ENCODE results near the gene LRRIQ3. TPM values are rescaled to one million over a fixed set of nuclear protein-coding genes. Genes with fewer than 3 reads are reported as not detected.

The LRRIQ3 gene
- total RNA-seq, 4 donors from 2014 or later = 1.3 to 5.0 (median 2.6) TPM

DNA sequence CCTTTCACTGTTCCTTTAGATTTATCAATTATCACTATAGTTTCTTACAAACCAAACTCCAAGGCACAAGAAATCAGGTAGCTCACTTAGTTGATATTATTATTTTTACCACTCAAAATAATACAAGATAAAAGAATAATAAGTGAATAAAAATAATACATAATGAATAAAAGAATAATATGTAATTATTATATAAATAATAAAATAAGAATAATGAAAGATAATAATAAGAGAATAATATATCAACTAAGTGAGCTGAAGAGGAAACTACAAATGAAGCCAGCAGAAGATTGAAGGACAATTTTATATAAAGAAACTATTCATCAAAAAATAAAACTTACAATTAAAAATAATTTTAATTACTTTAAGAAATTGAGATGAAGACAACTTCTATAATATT is 90.6 kb downstream of the LRRIQ3 start:
- Histone ChIP-seq H3K4me1 (no peaks in the 10 kb centered on the region), H3K9me3 (no peaks in the 10 kb centered on the region), H3K4me3 (replicated peaks in 1 of 3) (no peak overlapping the region), H3K27ac (no peak overlapping the region), H3K36me3 (no peaks in the 10 kb centered on the region), H3K27me3 (no peaks in the 10 kb centered on the region)
- DNase-seq = no peak
- no peak for TF ChIP-seq POLR2A (IDR thresholded peaks at IDR 0.05)
- TF ChIP-seq, protein P1, sequence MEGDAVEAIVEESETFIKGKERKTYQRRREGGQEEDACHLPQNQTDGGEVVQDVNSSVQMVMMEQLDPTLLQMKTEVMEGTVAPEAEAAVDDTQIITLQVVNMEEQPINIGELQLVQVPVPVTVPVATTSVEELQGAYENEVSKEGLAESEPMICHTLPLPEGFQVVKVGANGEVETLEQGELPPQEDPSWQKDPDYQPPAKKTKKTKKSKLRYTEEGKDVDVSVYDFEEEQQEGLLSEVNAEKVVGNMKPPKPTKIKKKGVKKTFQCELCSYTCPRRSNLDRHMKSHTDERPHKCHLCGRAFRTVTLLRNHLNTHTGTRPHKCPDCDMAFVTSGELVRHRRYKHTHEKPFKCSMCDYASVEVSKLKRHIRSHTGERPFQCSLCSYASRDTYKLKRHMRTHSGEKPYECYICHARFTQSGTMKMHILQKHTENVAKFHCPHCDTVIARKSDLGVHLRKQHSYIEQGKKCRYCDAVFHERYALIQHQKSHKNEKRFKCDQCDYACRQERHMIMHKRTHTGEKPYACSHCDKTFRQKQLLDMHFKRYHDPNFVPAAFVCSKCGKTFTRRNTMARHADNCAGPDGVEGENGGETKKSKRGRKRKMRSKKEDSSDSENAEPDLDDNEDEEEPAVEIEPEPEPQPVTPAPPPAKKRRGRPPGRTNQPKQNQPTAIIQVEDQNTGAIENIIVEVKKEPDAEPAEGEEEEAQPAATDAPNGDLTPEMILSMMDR (IDR thresholded peaks at IDR 0.05) = no peak
- intact Hi-C loops (cut with DNase I) = no loop called here

DNA sequence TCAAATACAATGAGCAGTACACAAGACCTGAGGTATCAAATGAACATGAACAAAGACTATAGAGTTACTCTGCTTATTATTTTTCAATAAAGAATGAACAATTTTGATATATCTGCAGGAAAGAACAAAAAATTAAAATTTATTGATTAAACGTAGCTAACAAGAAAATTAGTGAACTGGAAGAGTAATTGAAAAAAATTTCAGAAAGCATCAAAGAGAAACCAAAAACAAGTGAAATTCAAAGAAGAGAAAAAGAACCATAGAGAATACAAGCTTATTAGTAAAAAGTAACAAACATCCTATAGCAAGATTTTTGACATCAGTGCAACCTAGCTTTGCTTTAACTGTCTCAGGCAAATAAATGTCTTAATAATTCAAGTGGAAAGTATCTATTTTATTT is 106.6 kb downstream of the LRRIQ3 start:
- no peaks in the 10 kb centered on the region for H3K9me3 ChIP-seq
- no peaks in the 10 kb centered on the region for H3K36me3 ChIP-seq
- WGBS, 2 donors = 86 to 92% methylated on average over 1 of the region's 1 CpG
- DNase-seq = no peak
- TF ChIP-seq, protein P1 (IDR thresholded peaks at IDR 0.05) = no peak
- TF ChIP-seq POLR2A (IDR thresholded peaks at IDR 0.05) = no peak
- H3K4me3 ChIP-seq (replicated peaks in 1 of 3) = no peak overlapping the region
- H3K27ac ChIP-seq = no peak overlapping the region
- H3K27me3 ChIP-seq = no peaks in the 10 kb centered on the region
- no peaks in the 10 kb centered on the region for H3K4me1 ChIP-seq
- intact Hi-C loops (cut with DNase I) = no loop called here

DNA sequence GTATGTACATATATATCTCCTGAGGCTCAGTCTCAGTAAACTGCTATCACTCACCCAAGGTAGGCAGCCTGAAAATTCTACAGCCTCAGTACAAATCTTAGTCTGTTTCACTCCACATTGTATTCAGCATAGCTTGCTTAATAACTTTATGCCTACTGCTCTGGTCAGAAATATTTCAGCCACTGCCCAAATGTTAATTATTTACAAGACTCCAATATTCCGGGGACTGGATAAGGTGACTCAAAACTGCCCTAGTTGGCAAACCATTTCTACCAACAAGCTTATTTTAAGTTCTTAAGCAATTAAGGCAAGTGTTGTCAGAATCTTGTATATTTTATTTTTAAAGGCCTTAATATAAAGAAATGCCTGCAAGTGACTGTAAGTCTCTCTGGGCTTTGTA is 114.8 kb downstream of the LRRIQ3 start:
- Histone ChIP-seq H3K9me3 (no peaks in the 10 kb centered on the region), H3K27me3 (no peaks in the 10 kb centered on the region), H3K4me1 (no peaks in the 10 kb centered on the region), H3K27ac (no peak overlapping the region), H3K4me3 (replicated peaks in 1 of 3) (no peak overlapping the region), H3K36me3 (no peaks in the 10 kb centered on the region)
- intact Hi-C loops (cut with DNase I) = no loop called here
- TF ChIP-seq, protein P1 (IDR thresholded peaks at IDR 0.05) = no peak
- TF ChIP-seq POLR2A (IDR thresholded peaks at IDR 0.05) = no peak
- no peak for DNase-seq
- WGBS, 2 donors = 91 to 100% methylated on average over 1 of the region's 1 CpG

DNA sequence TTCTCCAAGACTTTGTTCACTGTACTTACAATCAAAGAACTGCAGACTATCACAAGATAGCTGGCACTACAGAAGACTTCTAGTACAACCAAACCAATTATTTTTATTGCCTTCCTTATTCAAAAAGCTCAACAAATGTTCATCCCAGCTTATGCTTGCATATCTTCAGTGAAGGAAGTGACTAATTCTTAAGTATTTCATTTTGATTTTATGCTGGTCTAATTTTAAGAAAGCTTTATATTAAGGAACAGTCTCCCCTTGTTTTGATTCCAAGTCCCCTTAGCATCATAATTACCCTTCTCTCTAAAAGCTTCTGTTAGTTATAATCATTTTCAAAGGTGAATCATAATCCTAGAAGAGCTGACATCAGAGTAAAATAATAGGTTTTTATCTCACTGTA is 132.9 kb downstream of the LRRIQ3 start:
- no peak for TF ChIP-seq POLR2A (IDR thresholded peaks at IDR 0.05)
- TF ChIP-seq, protein P1 (IDR thresholded peaks at IDR 0.05) = no peak
- H3K9me3 ChIP-seq = no peaks in the 10 kb centered on the region
- DNase-seq = no peak
- no peaks in the 10 kb centered on the region for H3K36me3 ChIP-seq
- H3K4me1 ChIP-seq = no peaks in the 10 kb centered on the region
- intact Hi-C loops (cut with DNase I) = no loop called here
- no peaks in the 10 kb centered on the region for H3K27me3 ChIP-seq
- H3K4me3 ChIP-seq (replicated peaks in 1 of 3) = no peak overlapping the region
- H3K27ac ChIP-seq = no peak overlapping the region

GRCh38 chr1:74057719-74058118 is 140.3 kb downstream of the LRRIQ3 start:
- Histone ChIP-seq H3K27me3 (no peaks in the 10 kb centered on the region), H3K9me3 (no peaks in the 10 kb centered on the region), H3K4me1 (no peaks in the 10 kb centered on the region), H3K27ac (no peak overlapping the region), H3K36me3 (no peaks in the 10 kb centered on the region), H3K4me3 (replicated peaks in 1 of 3) (no peak overlapping the region)
- DNase-seq = no peak
- intact Hi-C loops (cut with DNase I) = no loop called here
- no peak for TF ChIP-seq POLR2A (IDR thresholded peaks at IDR 0.05)
- TF ChIP-seq, protein P1 (IDR thresholded peaks at IDR 0.05) = no peak
